Measurements from ENCODE around the gene SLAMF8.
A peak's percentile ranks its signal among the peaks of the same experiment; 100 is the strongest.

The SLAMF8 gene

DNA sequence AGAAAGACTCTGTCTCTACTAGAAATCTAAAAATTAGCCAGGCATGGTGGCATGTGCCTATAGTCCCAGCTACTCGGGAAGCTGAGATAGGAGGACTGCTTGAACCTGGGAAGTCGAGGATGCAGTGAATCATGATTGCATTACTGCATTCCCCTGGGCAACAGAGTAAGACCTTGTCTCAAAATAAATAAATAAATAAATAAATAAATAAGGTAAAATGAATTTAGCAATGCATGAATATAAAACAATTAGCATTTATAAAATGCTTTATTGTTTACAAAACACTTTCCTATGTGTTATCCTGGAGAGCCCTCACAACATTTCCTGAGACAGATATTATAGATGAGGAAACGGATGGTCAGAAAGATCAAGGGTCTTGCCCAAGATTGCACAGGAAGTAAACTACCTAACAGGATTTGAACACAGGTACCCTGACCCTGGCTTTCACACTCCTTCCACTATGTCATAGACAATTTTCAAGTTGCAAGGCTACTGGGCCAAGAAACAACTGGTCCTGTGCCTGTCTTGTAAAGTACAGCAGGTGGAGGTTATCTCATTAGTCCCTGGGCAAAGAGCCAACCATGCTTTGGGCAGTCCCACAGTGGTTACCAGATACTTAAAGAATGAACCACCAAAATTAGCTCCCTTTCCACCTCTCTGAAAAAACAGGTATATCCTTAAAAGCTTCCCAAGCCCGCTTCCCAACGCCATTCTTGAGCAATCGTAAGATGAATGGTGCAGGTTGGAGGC, 51.2 kb downstream of the SLAMF8 start:
- DNase-seq = no peak

DNA sequence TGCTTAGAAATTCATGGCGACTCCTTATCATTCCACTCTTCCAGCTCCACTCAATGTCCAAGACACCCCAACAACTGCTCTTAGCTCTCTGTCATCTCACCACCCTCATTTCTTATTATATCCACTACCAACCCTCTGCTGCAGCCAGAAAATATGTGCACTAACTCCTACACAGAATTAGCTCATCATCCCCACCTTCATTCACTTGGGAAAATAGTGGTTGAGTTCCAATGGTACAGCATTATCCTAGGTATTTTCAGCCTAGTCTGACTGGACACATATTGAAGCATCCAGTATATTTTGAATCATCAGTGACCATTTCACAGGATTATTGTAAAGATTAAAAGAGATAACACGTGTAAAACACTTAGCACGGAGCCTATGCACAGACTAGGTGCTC, 52.5 kb downstream of the SLAMF8 start:
- no peak for DNase-seq

DNA sequence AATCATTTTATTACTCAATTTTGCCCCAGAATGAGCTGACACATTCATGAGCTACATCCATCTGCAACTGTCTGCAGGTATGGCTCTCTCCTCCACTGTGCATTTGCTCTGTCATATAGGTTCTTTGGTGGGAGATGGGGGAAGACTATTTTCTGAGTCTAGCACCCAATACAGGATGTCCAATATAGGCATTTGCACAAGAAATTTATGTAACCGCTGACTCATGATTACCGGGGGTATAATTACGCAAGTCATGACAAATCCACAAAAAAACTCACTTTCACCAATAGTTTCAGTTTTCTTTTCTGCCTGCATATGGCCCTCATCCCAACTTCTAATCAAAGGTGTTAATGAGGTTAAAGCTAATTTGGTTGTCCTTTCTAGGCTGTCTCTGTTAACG, 53.3 kb downstream of the SLAMF8 start:
- peak; percentile 86 for DNase-seq

DNA sequence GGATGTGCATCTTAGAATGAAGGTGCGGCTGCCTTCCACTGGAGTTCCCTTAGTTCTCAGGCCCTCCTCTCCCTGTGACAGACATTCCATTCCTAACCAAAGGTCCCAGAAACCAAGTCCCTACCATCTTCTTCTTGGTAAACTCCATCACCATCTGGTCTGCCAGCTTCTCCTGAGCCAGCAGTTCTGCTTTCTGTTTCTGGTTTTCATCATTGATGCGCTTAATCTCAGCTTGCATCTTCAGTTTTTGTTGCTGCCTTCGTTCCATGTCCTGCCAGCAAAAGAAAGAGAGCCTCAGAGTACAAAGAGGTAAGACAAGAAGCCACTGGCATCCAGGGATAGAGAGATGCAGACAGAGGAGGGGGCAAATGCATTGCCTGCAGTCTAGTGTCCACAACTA, 53.8 kb downstream of the SLAMF8 start:
- DNase-seq = peak; percentile 53

DNA sequence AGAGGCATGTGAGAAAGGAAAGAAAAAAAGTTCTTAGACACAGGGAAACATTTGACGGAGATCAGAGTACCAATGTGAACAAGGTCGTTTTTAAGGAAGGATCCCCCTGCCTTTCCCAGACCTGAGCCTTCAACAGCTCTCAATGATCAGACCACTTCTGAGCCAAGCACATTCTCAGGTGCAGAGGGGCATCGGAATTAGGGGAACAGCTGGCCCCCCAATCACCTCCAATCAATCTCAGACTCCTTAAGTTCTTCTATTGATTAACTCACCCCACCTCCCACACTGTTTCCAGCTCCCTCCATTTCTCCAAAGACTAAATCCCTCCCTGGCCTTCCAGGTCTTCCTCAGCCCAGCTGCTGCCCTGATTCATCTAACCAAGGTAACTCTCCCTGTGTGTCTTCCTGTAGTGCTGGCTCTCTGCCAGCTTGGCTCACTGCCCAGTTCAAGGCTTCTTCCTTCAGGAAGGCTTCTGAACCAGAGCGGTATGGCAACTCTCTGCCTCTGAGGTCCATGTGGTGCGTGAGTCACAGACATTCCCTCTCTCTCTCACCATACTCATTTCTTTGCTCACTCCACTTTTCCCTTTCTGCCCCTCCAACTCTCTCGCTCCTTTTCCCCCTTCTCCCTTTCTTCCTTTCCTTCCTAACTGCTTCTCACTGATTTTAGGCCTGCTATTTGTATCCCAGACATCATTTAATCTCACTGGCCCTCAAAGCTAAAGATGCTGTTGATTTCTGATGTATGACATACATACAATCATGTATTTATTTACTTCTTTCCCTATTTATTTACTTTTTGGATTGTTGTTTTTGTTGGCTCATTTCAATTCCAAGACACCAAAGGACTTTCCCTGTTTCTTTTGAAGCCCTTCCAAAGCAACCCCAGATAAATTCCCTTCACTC, 55.2 kb downstream of the SLAMF8 start:
- DNase-seq = peak; percentile 38

DNA sequence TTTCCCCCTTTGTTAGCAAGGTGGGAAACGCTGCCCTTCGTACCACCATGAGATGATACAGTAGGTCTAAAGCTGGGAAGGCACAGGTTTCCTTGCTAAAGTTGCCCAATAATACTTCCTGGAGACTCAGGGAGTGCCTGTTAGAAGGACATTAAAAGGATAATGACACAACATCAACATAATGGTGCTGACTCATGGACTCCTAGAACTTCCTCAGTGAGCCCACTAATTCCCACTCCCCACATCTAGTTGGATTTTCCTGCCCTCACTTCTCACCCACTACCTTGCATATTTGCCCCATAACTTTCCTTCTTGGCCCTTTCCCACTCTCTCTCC, 55.8 kb downstream of the SLAMF8 start:
- no peak for DNase-seq

DNA sequence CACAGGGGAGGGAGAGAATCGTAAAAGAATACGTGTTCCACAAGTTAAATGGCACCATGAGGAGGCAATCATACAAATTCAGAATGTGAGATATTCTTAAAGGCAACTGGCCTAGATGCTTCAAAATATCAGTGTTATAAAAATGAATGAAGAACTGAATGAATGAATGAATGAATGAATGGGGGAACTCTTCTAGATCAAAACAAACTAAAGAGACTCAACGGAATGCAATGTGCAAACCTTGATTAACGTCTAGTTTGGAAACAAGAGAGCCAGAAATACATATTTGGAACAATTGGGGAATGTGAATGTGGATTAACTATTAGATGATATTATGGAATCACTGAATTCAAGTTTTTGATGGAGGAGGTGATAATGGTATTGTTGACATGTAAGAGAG, 56.5 kb downstream of the SLAMF8 start:
- DNase-seq = no peak

DNA sequence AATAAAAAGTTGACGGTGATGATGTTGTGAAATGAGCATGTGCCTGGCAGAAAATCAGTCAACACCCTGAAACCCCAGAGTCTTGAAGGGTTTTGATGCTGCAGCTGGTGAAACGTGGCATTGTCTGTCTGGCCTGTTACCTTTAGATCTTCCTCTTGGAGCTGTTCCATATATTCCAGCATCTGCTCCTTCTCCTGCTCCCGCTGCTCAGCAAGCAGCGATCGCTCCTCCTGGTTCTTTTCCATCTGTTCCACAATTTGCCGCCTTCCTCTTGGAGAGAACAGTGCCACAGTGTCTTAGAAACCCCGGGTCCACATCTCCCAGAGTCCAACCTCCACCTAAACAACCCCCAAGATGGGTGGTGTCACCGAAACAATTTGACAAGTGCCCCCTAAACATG, 57.6 kb downstream of the SLAMF8 start:
- no peak for DNase-seq

Measured in OCI-M1 (cell line).